RWPE2 (cell line): ENCODE results near the gene RARB.

Experiments
- ATAC-seq: fragments of 200-7000 bp; cut with Tn5 transposase; 3 replicates; pipeline ENCODE4 v1.9.1; 2021; ENCODE audit warnings: low read depth
- DNase-seq: peaks from one replicate; pipeline ENCODE4 v3.0.0-alpha.2; 2020; ENCODE audit warnings: low spot score
- H3K27ac ChIP-seq: fragments of 450-650 bp; 2 replicates; pipeline ENCODE4 v1.5.1; 2017; ENCODE audit warnings: mild to moderate bottlenecking; ENCODE audit not compliant: poor library complexity, severe bottlenecking
- H3K27me3 ChIP-seq: fragments of 250-450 bp; sonication (Bioruptor Pico); 2 replicates; pipeline ENCODE4 v1.5.1; 2021; ENCODE audit warnings: mild to moderate bottlenecking, moderate library complexity; ENCODE audit not compliant: insufficient read depth, poor library complexity, severe bottlenecking
- H3K36me3 ChIP-seq: fragments of 250-450 bp; sonication (Bioruptor Pico); 2 replicates; pipeline ENCODE4 v1.5.1; 2020; ENCODE audit warnings: low read depth, mild to moderate bottlenecking, moderate library complexity
- H3K4me1 ChIP-seq: fragments of 250-450 bp; sonication (Bioruptor Pico); 2 replicates; pipeline ENCODE4 v1.5.1; 2021; ENCODE audit warnings: mild to moderate bottlenecking, moderate library complexity; ENCODE audit not compliant: insufficient read depth, poor library complexity, severe bottlenecking
- H3K4me3 ChIP-seq: fragments of 250-450 bp; sonication (Bioruptor Pico); 2 replicates; pipeline ENCODE4 v1.5.1; 2021; ENCODE audit warnings: mild to moderate bottlenecking, moderate library complexity; ENCODE audit not compliant: severe bottlenecking
- H3K9me3 ChIP-seq: fragments of 250-450 bp; sonication (Bioruptor Pico); 2 replicates; pipeline ENCODE4 v1.5.1; 2021; ENCODE audit warnings: mild to moderate bottlenecking, moderate library complexity; ENCODE audit not compliant: severe bottlenecking
- CTCF ChIP-seq: fragments of 450-650 bp; IDR thresholded peaks from one replicate; pipeline ENCODE4 v1.5.1; 2017; ENCODE audit warnings: mild to moderate bottlenecking, moderate library complexity; ENCODE audit not compliant: poor library complexity, severe bottlenecking

The RARB gene

GRCh38 chr3:25587975-25588374, 159.9 kb downstream of the RARB start:
- DNase-seq (no peak), ATAC-seq (no peak)
- H3K4me1 ChIP-seq, result peaks cover 2% of the 10 kb centered on the region
- no peaks in the 10 kb centered on the region for H3K27me3 ChIP-seq
- no peaks in the 10 kb centered on the region for H3K9me3 ChIP-seq
- H3K4me3 ChIP-seq, result no peak overlapping the region
- no peak overlapping the region for H3K27ac ChIP-seq
- TF ChIP-seq CTCF, result no peak
- H3K36me3 ChIP-seq, result no peaks in the 10 kb centered on the region

GRCh38 chr3:25588441-25589103, 160.5 kb downstream of the RARB start:
- no peak for DNase-seq
- Histone ChIP-seq H3K4me1 (peaks cover 2% of the 10 kb centered on the region), H3K36me3 (no peaks in the 10 kb centered on the region), H3K27me3 (no peaks in the 10 kb centered on the region), H3K9me3 (no peaks in the 10 kb centered on the region), H3K4me3 (no peak overlapping the region), H3K27ac (no peak overlapping the region)
- ATAC-seq, result no peak
- TF ChIP-seq CTCF, result no peak

DNA sequence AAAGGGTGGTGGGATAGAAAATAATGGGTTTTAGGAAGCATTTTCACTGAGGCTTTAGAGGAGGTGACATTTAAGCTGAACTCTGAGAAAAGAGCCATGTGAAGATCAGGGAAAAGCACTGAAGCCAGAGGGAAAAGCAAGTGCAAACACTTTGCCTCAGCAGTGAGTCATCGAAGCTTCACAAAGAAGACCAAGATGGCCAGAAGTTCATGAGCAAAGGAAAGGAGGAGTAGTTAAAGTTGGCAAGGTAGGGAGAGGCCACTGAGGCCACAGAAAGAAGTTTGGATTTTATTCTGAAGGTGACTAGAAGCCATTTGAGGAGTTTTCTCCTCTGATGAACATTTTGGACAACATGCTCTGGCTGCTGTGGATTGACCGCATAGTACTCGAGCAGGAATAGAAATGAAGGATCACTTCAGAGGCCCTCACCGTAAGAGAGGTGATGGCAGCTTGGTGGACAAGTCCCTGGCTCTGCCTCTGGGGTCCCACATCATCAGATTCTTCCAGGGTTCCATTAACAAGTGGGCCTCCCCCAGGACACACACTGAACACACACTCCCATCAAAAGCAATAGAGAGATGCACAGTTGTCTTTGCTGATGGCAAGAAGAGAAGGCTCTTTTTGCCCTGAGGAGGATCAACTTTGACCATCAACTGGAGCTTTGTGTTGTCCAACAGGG, 161.2 kb downstream of the RARB start:
- DNase-seq (no peak), ATAC-seq (no peak)
- no peak overlapping the region for H3K27ac ChIP-seq
- no peak overlapping the region for H3K4me3 ChIP-seq
- no peaks in the 10 kb centered on the region for H3K27me3 ChIP-seq
- no peaks in the 10 kb centered on the region for H3K36me3 ChIP-seq
- H3K4me1 ChIP-seq, result peaks cover 2% of the 10 kb centered on the region
- H3K9me3 ChIP-seq, result no peaks in the 10 kb centered on the region
- no peak for TF ChIP-seq CTCF

DNA sequence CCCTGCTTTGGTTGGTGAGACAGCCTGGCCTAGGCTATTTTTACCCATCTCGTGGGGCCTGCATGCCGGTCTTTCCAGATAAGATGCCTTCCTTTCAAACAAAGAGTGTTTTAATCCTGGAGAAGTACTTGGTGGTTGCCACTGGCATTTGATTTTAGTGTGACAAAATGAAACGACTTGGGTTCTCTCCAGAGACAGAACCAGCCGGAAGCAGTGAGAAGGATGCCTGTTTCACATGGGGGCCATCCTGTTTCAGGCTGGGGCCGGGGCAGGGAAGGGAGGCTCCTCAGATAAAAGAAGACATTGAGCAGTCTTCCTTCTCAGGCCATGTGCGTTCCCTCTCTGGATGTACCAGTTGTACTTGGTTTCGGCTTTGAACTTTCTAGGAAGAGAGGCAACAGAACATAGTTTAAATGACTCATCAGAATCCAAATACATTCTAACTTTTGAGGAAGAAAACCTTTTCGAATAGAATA, 161.8 kb downstream of the RARB start:
- no peaks in the 10 kb centered on the region for H3K27me3 ChIP-seq
- peaks cover 2% of the 10 kb centered on the region for H3K4me1 ChIP-seq
- TF ChIP-seq CTCF, result no peak
- no peak overlapping the region for H3K4me3 ChIP-seq
- H3K36me3 ChIP-seq, result no peaks in the 10 kb centered on the region
- no peaks in the 10 kb centered on the region for H3K9me3 ChIP-seq
- no peak overlapping the region for H3K27ac ChIP-seq
- DNase-seq (no peak), ATAC-seq (no peak)

DNA sequence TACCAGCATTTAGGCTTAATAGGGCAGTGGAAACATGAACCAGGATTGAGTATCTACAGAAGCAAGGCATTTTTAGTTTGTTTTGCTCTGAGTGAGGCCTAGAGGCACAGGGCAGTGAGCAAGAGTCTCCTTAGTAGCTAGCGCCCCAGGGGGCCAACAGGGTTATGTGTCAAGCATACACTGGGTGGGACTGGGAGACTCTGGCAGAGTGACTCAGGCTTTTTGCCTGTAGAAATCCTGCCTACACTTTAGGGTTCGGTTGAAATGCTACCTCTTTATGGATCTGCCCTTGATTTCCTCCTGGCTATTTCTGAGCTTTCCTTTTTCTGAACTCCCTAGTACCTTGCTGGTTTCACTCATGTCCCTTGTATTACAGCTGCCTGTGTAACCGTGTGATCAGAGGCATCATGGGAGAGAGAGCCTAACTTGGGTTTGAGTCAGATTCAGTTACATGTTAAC, 164.5 kb downstream of the RARB start:
- ATAC-seq (peak; percentile 86), DNase-seq (no peak)
- no peaks in the 10 kb centered on the region for H3K27me3 ChIP-seq
- no peaks in the 10 kb centered on the region for H3K9me3 ChIP-seq
- peaks cover 2% of the 10 kb centered on the region for H3K4me1 ChIP-seq
- peaks cover 4% of the 10 kb centered on the region; the same call in 1 of the 2 replicates for H3K36me3 ChIP-seq
- no peak overlapping the region for H3K4me3 ChIP-seq
- TF ChIP-seq CTCF, result peak; percentile 39
- no peak overlapping the region for H3K27ac ChIP-seq
